Astrocyte of the spinal cord (primary cell): ENCODE results near the gene AMBP.

Experiments used
- DNase-seq: peaks from one replicate; pipeline ENCODE4 v3.0.0; 2011; ENCODE audit warnings: low read depth, low spot score
- H3K4me3 ChIP-seq: 2 replicates; pipeline ENCODE4 v1.5.1; 2011; ENCODE audit warnings: low read depth, mild to moderate bottlenecking, low read length, moderate library complexity
- in situ Hi-C: cut with HindIII; loops from 2 replicates; pipeline ENCODE4 v1.10.0; 2017; ENCODE audit warnings: low sequenced_read_pairs
- TF ChIP-seq, protein P1 (sequence below): IDR thresholded peaks from 2 replicates; pipeline ENCODE4 v1.5.1; 2012; ENCODE audit warnings: low read depth, mild to moderate bottlenecking, low read length, inconsistent platforms

AMBP gene

DNA sequence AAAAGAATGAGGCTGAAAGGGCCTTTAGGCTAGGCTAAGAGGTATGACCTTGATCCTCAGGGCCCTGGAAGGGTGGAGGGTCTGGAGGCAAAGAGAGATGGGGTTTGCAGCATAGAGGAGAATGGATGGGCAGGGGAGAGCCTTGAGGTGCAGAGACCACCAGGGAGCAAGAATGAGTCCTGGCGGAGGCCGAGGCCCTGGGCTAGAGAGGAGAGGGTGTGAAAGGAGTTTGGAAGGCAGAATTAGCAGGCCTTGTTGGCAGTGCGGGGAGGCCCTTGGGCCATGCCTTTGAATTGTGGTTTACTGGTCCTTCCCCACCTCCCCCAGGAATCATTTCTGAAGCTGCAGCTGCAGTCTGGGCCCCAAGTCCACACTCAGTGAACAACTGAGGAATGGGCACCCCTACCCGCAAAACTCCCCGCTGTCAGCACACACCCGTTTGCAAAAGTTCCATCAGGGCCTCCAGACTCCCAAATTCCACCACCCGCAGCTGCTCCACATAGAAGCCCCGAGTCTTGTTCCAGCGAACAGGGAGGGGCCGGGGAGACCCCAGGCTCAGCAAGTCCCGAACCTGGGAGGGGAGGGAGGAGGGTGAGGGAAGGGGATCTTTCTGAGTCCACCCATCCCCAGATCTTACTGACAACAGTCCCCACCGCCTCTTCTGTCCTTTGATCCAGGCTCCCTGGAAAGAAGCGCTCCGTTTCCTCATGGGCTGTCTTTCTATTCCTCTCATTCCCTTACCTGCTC, 18.9 kb upstream of the AMBP start:
- H3K4me3 ChIP-seq = no peak overlapping the region
- in situ Hi-C loops = no loop called here
- DNase-seq = no peak
- TF ChIP-seq, protein P1, sequence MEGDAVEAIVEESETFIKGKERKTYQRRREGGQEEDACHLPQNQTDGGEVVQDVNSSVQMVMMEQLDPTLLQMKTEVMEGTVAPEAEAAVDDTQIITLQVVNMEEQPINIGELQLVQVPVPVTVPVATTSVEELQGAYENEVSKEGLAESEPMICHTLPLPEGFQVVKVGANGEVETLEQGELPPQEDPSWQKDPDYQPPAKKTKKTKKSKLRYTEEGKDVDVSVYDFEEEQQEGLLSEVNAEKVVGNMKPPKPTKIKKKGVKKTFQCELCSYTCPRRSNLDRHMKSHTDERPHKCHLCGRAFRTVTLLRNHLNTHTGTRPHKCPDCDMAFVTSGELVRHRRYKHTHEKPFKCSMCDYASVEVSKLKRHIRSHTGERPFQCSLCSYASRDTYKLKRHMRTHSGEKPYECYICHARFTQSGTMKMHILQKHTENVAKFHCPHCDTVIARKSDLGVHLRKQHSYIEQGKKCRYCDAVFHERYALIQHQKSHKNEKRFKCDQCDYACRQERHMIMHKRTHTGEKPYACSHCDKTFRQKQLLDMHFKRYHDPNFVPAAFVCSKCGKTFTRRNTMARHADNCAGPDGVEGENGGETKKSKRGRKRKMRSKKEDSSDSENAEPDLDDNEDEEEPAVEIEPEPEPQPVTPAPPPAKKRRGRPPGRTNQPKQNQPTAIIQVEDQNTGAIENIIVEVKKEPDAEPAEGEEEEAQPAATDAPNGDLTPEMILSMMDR = no peak

GRCh38 chr9:114096041-114096511, 18.0 kb upstream of the AMBP start:
- H3K4me3 ChIP-seq = no peak overlapping the region
- in situ Hi-C loops = no loop called here
- TF ChIP-seq, protein P1 = peak; percentile 30
- no peak for DNase-seq

DNA sequence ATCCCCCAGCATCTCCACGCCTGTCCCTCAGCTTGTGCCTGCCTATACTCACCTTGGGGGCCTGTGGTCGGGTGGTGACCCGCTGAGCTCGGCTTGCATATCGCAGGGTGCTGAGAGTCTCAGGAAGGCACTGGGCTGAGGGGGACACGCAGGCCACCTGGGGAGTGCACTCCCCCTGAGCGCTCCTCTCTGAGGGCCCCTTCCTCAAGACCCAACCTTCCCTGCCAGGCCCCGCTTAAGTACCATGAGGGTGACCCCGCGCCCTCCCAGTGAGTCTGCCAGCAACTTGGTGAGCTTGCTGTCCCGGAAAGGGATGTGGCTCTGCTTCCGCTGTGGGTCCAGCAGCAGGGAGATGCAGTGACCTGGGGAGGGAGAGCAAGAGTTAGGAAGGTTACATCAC, 16.9 kb upstream of the AMBP start:
- in situ Hi-C loops = no loop called here
- TF ChIP-seq, protein P1 = no peak
- no peak for DNase-seq
- no peak overlapping the region for H3K4me3 ChIP-seq

DNA sequence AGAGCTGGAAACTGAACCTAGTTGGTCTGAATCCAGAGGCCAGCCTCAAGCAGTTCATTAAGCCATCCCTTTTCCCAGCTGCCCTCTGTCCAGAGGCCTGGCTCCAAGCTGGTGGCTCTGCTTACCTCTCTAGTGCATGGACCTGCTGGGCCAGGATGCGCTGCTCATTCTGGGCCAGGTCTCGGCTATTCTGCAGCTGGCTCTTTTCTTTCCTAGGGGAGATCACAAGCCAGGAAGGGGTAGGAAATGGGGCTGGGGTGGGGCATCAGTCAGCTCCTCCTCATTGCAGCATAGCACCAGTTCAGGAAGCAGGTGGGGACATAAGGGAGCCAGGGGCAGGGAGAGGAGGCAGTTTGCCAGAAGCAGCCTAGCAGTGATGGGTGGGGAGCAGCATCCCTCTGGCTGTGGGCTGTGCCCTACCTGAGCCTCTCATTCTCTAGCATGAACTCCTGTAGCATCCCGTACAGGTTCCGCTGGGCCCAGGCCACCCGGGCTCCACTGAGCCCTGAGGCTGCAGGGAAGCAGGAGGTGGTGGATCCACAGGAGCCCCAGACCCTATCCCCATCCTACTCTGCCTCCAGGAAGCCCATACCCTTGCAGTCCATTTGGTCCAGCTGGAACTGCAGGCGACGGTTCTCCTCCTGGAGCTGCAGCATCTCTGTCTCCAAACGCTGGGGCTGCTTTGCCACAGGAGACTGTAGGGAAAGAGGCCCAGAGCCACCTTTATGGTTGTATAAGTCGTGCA, 15.8 kb upstream of the AMBP start:
- no peak for DNase-seq
- TF ChIP-seq, protein P1 = no peak
- in situ Hi-C loops = no loop called here
- no peak overlapping the region for H3K4me3 ChIP-seq

GRCh38 chr9:114093031-114093471, 15.0 kb upstream of the AMBP start:
- TF ChIP-seq, protein P1 = no peak
- no peak overlapping the region for H3K4me3 ChIP-seq
- in situ Hi-C loops = no loop called here
- no peak for DNase-seq

DNA sequence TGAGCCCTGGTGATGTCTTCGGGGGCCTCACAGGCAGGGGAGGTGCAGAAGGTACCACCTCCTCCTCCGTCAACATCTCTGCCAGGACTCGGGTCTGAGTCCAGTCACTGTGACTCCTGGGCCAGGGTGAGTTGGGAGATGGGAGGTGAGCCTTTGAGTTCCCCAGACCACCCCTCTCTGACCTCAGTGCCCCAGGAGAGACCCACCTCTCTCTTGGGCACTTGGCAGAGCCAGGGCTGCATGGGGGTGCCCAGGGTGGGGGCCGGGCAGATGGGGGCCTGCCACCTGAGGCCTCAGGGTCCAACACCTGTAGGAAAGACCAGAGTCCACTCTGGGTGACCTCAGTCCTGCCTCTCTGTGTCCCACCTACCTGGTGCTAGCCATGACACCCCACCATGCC, 14.2 kb upstream of the AMBP start:
- H3K4me3 ChIP-seq = no peak overlapping the region
- TF ChIP-seq, protein P1 = no peak
- no peak for DNase-seq
- in situ Hi-C loops = no loop called here
